Measurements from ENCODE around the gene ZSCAN21.
A peak's percentile ranks its signal among the peaks of the same experiment; 100 is the strongest.

ZSCAN21 gene

GRCh38 chr7:100095704-100096103 is 46.1 kb downstream of the ZSCAN21 start:
- TF ChIP-seq POLR2A (IDR thresholded peaks at IDR 0.05; ENCODE audit: extremely low read depth, insufficient read length) (no peak), CTCF (IDR thresholded peaks at IDR 0.05; ENCODE audit: low read depth, low read length) (no peak), MAX (IDR thresholded peaks at IDR 0.05; ENCODE audit: low read depth, low read length) (no peak), MYC (IDR thresholded peaks at IDR 0.05; ENCODE audit: low read depth, low read length) (no peak)
- no peak for DNase-seq (ENCODE audit: low read depth)
- no peak overlapping the region for H3K4me3 ChIP-seq (ENCODE audit: low read depth, low read length)

GRCh38 chr7:100098913-100099312 is 49.3 kb downstream of the ZSCAN21 start:
- no peak for TF ChIP-seq MYC (IDR thresholded peaks at IDR 0.05; ENCODE audit: low read depth, low read length)
- TF ChIP-seq CTCF (IDR thresholded peaks at IDR 0.05; ENCODE audit: low read depth, low read length) = no peak
- no peak for TF ChIP-seq POLR2A (IDR thresholded peaks at IDR 0.05; ENCODE audit: extremely low read depth, insufficient read length)
- TF ChIP-seq MAX (IDR thresholded peaks at IDR 0.05; ENCODE audit: low read depth, low read length) = no peak
- peak overlapping the region; percentile 99 for H3K4me3 ChIP-seq (ENCODE audit: low read depth, low read length)

GRCh38 chr7:100099452-100099851 is 49.9 kb downstream of the ZSCAN21 start:
- DNase-seq (ENCODE audit: low read depth) = no peak
- peak overlapping the region; percentile 99 for H3K4me3 ChIP-seq (ENCODE audit: low read depth, low read length)
- no peak for TF ChIP-seq CTCF (IDR thresholded peaks at IDR 0.05; ENCODE audit: low read depth, low read length)
- TF ChIP-seq MYC (IDR thresholded peaks at IDR 0.05; ENCODE audit: low read depth, low read length) = no peak; the same call in 1 of the 2 replicates
- no peak for TF ChIP-seq POLR2A (IDR thresholded peaks at IDR 0.05; ENCODE audit: extremely low read depth, insufficient read length)
- TF ChIP-seq MAX (IDR thresholded peaks at IDR 0.05; ENCODE audit: low read depth, low read length) = no peak

More at GRCh38 chr7:100098913-100099312, 49.3 kb downstream of the ZSCAN21 start:
- DNase-seq (ENCODE audit: low read depth) = no peak

- peak; percentile 98 for DNase-seq (ENCODE audit: low read depth)
- peak overlapping the region; percentile 99 for H3K4me3 ChIP-seq (ENCODE audit: low read depth, low read length)
- TF ChIP-seq POLR2A (IDR thresholded peaks at IDR 0.05; ENCODE audit: extremely low read depth, insufficient read length) = no peak
- TF ChIP-seq MYC (IDR thresholded peaks at IDR 0.05; ENCODE audit: low read depth, low read length) = peak; percentile 97
- TF ChIP-seq MAX (IDR thresholded peaks at IDR 0.05; ENCODE audit: low read depth, low read length) = peak; percentile 95
- no peak for TF ChIP-seq CTCF (IDR thresholded peaks at IDR 0.05; ENCODE audit: low read depth, low read length)
These were observed 50.9 kb downstream of the ZSCAN21 start for GRCh38 chr7:100100420-100101015.

- peak; percentile 94 for TF ChIP-seq MYC (IDR thresholded peaks at IDR 0.05; ENCODE audit: low read depth, low read length)
- TF ChIP-seq POLR2A (IDR thresholded peaks at IDR 0.05; ENCODE audit: extremely low read depth, insufficient read length) = peak; percentile 90
- TF ChIP-seq MAX (IDR thresholded peaks at IDR 0.05; ENCODE audit: low read depth, low read length) = peak; percentile 99
- no peak for TF ChIP-seq CTCF (IDR thresholded peaks at IDR 0.05; ENCODE audit: low read depth, low read length)
- H3K4me3 ChIP-seq (ENCODE audit: low read depth, low read length) = peak within 1 kb of the TSS; percentile 99
- peak; percentile 100 for DNase-seq (ENCODE audit: low read depth)
These were observed 51.7 kb downstream of the ZSCAN21 start, which contains the start of the genes AP4M1 and MCM7 for GRCh38 chr7:100101016-100101862. Gene AP4M1, plus strand, starts transcription at chr7:100101643. Its CDS starts 72 bp downstream, at chr7:100101715. Gene MCM7, minus strand, starts transcription at chr7:100101397. Its CDS starts 103 bp downstream, at chr7:100101294.

Data from NB4 (cell line).